GM21723 (cell line): ENCODE data around the gene APRT.

ENCODE experiments used
- ATAC-seq: cut with Tn5 transposase; IDR thresholded peaks from one replicate; pipeline ENCODE4 v1.9.1; 2021; ENCODE audit warnings: mild to moderate bottlenecking, moderate library complexity; ENCODE audit not compliant: unreplicated experiment

APRT gene

GRCh38 chr16:88842308-88842756, 30.6 kb upstream of the APRT start:
- ATAC-seq, result no peak

- no peak for ATAC-seq
Measured at GRCh38 chr16:88841521-88842307, 30.0 kb upstream of the APRT start.

DNA sequence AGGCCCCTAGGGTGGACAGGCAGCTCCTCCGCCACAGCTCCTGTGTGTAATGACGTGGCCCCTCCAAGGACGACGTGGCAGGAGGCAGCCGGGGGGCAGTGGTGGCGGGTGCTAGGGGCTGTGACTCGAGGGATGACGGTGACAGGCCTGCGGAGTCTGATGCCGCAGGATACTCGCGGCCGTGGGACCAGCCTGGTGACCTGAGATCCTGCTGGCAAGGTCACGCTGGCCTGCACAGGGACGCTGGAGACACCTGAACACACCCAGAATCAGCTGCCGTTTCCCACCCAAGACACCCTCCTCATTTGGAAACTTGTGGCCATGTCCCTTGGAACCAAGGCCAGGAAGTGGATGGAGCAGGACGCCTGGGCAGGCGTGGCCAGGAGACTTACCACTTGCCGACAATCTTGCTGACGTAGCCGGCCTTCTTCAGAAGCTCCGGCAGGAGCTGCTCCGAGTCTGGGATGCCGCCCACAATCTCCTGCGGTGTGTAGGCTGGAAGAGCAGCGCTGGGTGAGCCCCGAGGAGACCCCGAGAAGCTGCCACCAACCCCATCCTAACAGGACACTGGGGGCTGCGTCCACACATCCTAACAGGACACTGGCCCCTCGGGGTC, 29.0 kb upstream of the APRT start:
- ATAC-seq, result no peak

- no peak for ATAC-seq
Measured at GRCh38 chr16:88839745-88840599, 28.2 kb upstream of the APRT start.

DNA sequence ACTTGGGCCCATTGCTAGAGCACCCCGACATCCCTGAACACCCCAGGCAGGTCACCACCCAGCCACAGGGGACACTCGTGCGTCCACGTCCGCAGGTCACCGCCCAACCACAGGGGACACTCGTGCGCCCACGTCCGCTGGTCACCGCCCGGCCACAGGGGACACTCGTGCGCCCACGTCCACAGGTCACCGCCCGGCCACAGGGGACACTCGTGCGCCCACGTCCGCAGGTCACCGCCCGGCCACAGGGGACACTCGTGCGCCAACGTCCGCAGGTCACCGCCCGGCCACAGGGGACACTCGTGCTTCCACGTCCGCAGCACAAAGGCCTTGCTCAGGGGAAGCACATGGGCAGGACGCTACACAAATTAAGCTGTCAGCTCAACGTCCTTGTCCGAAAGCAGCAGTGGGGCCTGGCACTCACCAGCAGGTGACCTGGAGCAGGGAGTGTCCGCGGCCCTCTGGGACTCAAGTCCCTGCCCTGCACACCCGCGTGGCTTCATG, 27.4 kb upstream of the APRT start:
- no peak for ATAC-seq

GRCh38 chr16:88838566-88838965, 26.8 kb upstream of the APRT start:
- ATAC-seq, result no peak

DNA sequence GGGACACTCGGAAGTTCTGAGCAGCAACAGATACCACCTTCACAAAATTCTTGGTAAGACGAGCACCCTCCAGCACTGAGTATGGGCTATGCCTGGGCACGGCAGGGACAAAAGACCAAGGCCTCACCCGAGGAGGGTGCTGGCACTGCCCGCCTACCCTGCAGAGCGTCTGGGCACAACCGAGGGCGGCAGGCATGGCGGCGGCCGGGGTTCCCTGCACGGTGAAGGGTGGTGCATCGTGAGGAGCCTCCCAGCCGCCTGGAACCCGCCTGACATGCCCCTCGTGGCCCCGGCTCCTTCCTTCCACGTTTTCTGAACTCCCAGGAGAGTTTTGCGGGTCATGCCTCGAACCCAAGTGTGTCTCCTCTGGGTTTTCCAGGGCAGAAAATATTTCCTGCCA, 26.1 kb upstream of the APRT start:
- no peak for ATAC-seq

DNA sequence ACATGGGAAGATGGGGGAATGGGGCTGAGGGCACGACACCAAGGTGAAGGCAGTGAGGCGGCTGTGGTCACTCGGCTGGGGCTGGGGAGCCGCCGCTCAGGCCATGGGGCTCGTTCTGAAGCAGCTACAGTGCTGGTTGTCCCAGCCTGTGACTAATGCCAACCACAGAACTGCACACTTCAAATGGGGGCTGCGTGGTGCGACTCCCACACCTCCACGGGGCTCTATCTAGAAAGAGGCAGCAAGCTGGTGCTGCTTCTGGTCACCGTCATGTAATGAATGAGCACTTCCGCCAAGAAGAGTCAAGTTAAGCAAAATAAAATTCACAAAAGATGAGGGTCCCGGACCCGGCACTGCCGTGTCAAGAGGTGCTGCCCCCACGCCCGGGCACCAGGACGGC, 25.1 kb upstream of the APRT start:
- no peak for ATAC-seq

DNA sequence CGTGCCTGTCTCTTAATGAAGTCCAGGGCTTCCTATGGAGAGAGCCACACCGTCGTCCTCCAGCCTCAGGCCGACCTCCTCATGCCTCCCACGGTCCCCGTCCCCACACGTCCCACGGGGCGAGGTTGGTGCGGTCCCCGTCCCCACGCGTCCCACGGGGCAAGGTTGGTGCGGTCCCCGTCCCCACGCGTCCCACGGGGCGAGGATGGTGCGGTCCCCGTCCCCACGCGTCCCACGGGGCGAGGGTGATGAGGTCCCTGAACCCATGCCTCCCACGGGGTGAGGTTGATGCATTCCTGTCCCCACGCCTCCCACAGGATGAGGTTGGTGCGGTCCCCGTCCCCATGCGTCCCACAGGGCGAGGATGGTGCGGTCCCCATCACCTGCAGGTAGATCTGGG, 24.1 kb upstream of the APRT start:
- no peak for ATAC-seq

GRCh38 chr16:88835383-88835782, 23.7 kb upstream of the APRT start:
- ATAC-seq, result no peak

DNA sequence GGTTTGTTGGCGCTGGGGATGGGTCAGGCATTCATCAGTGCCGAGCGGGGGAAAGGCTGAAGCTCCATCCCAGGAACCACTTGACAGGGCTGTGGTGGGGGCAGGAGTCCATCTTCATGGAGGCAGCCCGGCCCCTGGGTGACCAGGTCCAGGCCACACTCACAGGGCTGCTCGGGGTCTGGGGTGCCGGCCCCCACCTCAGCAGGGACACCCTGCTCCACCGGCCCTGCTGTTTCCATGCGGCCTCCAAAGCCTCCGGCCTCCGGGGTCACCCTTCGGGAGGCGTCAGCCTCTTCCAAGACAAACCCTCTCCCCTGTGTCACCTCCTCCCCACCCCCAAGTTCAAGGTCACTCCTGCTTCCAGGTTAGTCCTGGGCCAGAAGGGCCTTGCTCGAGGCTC, 22.9 kb upstream of the APRT start:
- ATAC-seq, result no peak

DNA sequence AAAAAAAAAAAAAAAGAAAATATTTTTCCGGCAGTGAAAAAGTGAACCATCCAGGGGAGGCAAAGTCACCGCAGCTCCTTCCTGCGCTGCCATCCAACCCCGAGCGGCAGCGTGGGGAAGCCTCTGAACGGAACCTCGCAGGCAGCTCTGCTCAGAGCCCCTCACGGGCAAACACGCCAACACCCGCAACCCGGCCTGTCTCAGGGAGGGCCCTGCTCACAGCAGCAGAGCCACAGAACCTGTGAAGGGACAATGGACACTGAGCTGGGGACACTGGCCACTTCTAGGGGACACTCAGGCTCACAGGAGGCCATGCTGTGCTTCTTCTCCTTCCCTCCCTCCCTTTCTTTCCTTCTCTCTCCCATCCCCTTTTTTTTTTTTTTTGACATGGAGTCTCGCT, 21.4 kb upstream of the APRT start:
- no peak for ATAC-seq

DNA sequence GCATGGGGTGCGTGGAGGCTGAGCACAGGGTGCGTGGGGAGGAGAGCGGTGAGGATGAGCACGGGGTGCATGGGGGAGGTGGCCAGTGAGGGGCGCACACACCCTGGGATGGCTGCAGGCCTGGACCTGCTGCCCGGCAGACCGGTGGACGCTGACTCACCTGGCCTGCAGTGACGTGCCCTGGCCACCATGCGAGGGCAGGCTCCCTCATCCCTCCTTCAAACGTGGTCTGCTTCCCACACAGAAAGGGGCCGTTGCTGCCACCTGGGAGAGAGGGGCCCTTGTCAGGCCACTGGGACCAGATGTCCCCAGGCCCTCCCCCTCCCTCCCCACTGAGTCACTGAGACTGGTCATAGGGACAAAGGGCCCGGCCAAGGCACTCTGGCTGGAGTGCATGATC, 20.1 kb upstream of the APRT start:
- no peak for ATAC-seq

DNA sequence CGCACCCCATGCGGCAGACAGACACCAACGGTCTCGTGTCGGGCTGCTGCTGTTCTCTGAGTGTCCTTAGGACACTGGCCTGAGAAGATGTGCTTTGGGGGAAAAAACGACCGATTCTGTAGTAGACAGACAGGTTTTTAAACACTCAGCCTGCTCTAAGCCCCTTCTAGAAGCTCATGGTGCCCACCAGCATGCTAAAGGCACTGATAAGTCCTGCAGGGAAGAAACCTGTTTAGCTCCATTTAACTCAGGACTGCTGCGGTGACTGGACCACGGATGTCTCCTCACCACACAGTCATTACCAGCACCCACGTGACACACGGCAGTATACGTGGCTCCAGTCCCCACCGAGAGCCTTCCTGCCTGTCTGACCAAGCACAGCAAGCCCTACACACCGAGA, 19.1 kb upstream of the APRT start:
- ATAC-seq, result no peak

DNA sequence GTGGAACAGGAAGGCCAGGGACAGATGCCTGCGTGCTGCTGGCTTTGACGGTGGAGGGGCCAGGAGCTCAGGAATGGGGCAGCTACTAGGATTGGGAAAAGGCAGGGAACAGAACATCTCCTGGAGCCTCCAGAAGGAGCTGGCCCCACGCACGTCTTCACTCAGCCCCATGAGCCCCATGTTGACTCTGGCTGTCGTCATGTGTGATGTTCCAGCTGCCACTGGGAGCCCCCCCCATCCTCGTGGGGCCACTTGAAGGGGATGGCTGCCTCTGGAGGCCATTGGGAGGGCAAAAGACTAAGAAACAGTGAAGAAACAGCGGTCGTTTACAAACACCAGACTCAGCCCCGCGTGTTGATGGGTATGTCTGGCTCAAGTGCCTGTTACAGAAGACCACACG, 18.5 kb upstream of the APRT start:
- ATAC-seq, result no peak

GRCh38 chr16:88828711-88829110, 17.0 kb upstream of the APRT start:
- ATAC-seq, result no peak

DNA sequence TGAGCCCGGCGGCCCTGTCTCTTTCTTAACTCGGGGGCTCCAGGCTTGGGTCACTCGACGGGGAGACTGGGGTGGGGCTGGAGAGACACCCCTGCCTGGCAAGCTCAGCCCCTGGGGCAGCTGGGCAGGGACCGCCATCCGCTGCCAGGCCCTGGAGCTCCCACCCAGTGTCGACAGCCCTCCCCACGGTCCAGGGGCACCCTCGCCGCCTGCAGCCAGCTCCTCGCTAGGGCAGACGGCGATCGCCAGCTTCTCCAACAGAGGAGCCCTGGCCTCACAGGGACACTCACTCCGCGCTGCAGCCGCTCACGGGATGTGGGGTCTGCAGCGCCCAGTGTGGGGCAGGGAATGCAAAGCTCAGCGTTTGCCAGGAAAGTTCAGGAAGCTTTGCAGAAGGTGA, 16.0 kb upstream of the APRT start:
- ATAC-seq, result no peak

DNA sequence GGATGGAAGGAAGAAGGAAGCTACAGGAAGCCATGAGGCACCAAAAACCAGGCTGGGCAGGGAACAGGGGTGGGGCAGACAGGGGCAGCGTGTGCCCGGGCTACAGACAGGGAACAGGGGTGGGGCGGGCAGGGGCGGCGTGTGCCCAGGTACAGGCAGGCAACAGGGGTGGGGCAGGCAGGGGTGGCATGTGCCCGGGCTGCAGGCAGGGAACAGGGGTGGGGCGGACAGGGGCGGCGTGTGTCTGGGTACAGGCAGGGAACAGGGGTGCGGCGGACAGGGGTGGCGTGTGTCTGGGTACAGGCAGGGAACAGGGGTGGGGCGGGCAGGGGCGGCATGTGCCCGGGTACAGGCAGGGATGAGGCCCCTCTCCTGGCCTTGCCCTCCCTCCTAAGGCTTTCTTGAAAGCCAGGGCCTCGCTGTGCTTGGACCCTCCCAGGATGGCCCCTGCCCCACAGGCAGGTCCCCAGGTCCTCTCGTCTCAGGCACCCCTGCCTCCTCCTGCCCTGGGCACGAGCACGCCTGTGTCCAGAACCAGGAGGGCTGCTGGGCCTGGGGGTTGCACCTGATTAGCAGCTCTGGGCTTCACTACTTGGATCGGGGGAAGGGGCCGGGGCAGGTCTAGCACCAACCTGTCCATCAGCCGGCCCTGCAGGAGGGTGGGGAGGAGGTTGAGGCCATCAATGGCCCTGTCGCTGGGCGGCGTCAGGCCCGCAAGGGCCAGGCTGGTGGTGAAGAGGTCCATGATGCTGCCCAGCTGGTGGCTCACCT, 14.5 kb upstream of the APRT start:
- no peak for ATAC-seq

GRCh38 chr16:88825146-88825545, 13.4 kb upstream of the APRT start:
- ATAC-seq, result no peak

DNA sequence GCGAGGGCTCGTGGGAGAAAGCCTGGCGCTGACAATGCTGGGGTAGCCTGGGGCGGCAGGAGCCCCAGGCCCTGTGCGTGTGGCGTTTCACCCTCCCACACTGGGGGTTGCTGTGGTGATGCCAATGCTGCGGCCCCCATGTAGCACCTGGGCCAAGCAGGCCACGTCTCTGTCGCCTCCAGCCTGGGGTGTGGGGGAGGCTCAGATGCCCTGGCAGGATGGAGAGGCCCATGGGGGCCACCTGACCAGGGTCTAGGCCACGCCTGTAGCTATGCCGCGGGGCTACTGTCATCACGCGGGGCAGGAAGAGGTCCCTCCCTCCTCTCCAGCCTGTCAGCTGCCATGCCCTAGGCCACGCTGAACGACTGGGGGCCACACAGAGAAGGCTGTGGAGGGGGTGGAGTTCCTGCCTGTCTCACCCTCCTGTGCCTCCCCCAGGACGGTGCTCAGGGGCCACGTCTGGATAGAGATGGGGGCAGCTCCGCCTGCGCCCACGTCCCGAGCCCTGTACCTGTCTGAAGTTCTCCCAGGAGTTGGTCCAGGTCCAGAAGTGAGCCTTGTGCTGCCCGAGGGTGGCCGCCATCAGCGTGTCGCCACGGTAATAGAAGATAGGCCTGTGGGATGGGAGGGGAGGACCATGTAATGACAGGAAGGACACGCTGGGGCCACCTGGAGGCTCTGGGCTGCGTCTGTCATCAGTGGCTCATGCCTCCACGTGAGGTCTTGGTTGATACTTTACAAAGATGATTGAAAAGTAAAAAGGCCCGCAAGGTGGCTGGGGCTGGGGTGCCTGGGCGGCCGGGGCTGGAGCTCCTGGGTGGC, 12.7 kb upstream of the APRT start:
- no peak for ATAC-seq
